Ammon's horn (tissue), 1 donor: Measurements from ENCODE around the gene HEG1.

Experiments used
- DNase-seq: peaks from one replicate; pipeline ENCODE4 v3.0.0-alpha.2; 2016; ENCODE audit warnings: low spot score

The HEG1 gene

GRCh38 chr3:125045194-125045593, 10.6 kb downstream of the HEG1 start:
- DNase-seq: no peak

- no peak for DNase-seq
These were observed 12.1 kb downstream of the HEG1 start for GRCh38 chr3:125043599-125044151.

GRCh38 chr3:125042725-125043406, 12.9 kb downstream of the HEG1 start:
- DNase-seq: no peak

GRCh38 chr3:125039131-125040100, 16.4 kb downstream of the HEG1 start:
- peak; percentile 40 for DNase-seq

GRCh38 chr3:125037498-125038150, 18.2 kb downstream of the HEG1 start:
- no peak for DNase-seq

GRCh38 chr3:125035217-125035616, 20.6 kb downstream of the HEG1 start:
- no peak for DNase-seq

GRCh38 chr3:125033616-125034015, 22.2 kb downstream of the HEG1 start:
- DNase-seq: no peak

GRCh38 chr3:125033135-125033534, 22.7 kb downstream of the HEG1 start:
- no peak for DNase-seq

- no peak for DNase-seq
These were observed 23.1 kb downstream of the HEG1 start for GRCh38 chr3:125032683-125033082.

- no peak for DNase-seq
These were observed 23.6 kb downstream of the HEG1 start for GRCh38 chr3:125032100-125032643.

GRCh38 chr3:125031544-125031943, 24.3 kb downstream of the HEG1 start:
- DNase-seq: no peak

GRCh38 chr3:125028657-125029056, 27.1 kb downstream of the HEG1 start:
- DNase-seq: no peak

- DNase-seq: no peak
These were observed 30.2 kb downstream of the HEG1 start for GRCh38 chr3:125025642-125026041.

GRCh38 chr3:125024817-125025216, 31.0 kb downstream of the HEG1 start:
- no peak for DNase-seq

- DNase-seq: no peak
These were observed 31.8 kb downstream of the HEG1 start for GRCh38 chr3:125023833-125024555.

GRCh38 chr3:125022206-125022605, 33.6 kb downstream of the HEG1 start:
- no peak for DNase-seq

GRCh38 chr3:125019271-125019670, 36.5 kb downstream of the HEG1 start:
- no peak for DNase-seq

- no peak for DNase-seq
These were observed 38.4 kb downstream of the HEG1 start for GRCh38 chr3:125017406-125017805.

- no peak for DNase-seq
These were observed 41.1 kb downstream of the HEG1 start for GRCh38 chr3:125014570-125015179.

- DNase-seq: no peak
These were observed 42.7 kb downstream of the HEG1 start for GRCh38 chr3:125013095-125013494.

- no peak for DNase-seq
These were observed 43.9 kb downstream of the HEG1 start for GRCh38 chr3:125011941-125012340.
